IMR-90 (cell line): ENCODE measurements around the gene GPATCH2.

Experiments used
- BHLHE40 ChIP-seq: fragments of 150-350 bp; IDR thresholded peaks from 2 replicates; pipeline ENCODE4 v1.6.1; 2016; ENCODE audit warnings: mild to moderate bottlenecking, low read depth, low read length
- CEBPB ChIP-seq: IDR thresholded peaks from 2 replicates; pipeline ENCODE4 v1.6.1; 2012; ENCODE audit warnings: low read depth, low read length, improper control_type of control experiment
- CHD1 ChIP-seq: IDR thresholded peaks from 2 replicates; pipeline ENCODE4 v1.6.1; 2012; ENCODE audit warnings: low read depth, low read length, improper control_type of control experiment
- FOS ChIP-seq: fragments of 150-350 bp; IDR thresholded peaks from 2 replicates; pipeline ENCODE4 v1.6.1; 2016; ENCODE audit warnings: low read depth, low read length
- MAFK ChIP-seq: IDR thresholded peaks from 2 replicates; pipeline ENCODE4 v1.6.1; 2012; ENCODE audit warnings: low read depth, low read length, improper control_type of control experiment
- MAZ ChIP-seq: IDR thresholded peaks from 2 replicates; pipeline ENCODE4 v1.6.1; 2012; ENCODE audit warnings: low read depth, mild to moderate bottlenecking, low read length, improper control_type of control experiment, moderate library complexity, borderline replicate concordance
- MXI1 ChIP-seq: IDR thresholded peaks from 2 replicates; pipeline ENCODE4 v1.6.1; 2012; ENCODE audit warnings: low read depth, mild to moderate bottlenecking, low read length, moderate library complexity, borderline replicate concordance
- NFE2L2 ChIP-seq: fragments of 150-350 bp; IDR thresholded peaks from 2 replicates; pipeline ENCODE4 v1.6.1; 2016; ENCODE audit warnings: low read depth, mild to moderate bottlenecking, low read length
- POLR2A ChIP-seq: IDR thresholded peaks from 2 replicates; pipeline ENCODE4 v1.6.1; 2012; ENCODE audit warnings: mild to moderate bottlenecking, low read depth, low read length
- RFX5 ChIP-seq: IDR thresholded peaks from 2 replicates; pipeline ENCODE4 v1.8.0; 2012; ENCODE audit warnings: low read depth, mild to moderate bottlenecking, low read length, moderate library complexity
- TF ChIP-seq, protein P1 (sequence below): conservative IDR thresholded peaks from 2 replicates; pipeline ENCODE4 v1.5.1; 2012; ENCODE audit warnings: mild to moderate bottlenecking, low read depth, low read length, improper control_type of control experiment
- TF ChIP-seq, protein P2 (sequence below): fragments of 150-350 bp; IDR thresholded peaks from 2 replicates; pipeline ENCODE4 v1.6.1; 2017; ENCODE audit warnings: mild to moderate bottlenecking, antibody characterized with exemption, low read length, low read depth

DNA sequence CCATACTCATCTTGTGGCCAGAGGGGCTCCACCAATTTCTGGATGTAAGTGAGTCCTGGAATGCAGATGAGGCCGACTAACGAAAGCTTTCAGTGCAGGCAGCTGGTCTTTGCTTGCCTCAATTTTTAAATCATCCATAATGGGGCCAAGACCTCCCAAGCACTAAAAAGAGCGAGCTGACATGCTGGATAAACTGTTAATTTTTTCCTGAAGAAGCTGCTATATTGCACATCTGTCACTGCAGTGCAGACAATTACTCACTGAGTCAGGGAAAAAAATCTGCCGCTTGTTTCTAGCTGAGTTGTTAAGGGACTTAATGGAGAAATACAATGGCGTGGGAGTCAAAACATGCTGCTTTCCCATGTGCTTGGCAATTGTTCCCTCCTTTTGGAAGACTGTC is 205.5 kb downstream of the GPATCH2 start:
- TF ChIP-seq MAFK, result no peak
- TF ChIP-seq, protein P1, sequence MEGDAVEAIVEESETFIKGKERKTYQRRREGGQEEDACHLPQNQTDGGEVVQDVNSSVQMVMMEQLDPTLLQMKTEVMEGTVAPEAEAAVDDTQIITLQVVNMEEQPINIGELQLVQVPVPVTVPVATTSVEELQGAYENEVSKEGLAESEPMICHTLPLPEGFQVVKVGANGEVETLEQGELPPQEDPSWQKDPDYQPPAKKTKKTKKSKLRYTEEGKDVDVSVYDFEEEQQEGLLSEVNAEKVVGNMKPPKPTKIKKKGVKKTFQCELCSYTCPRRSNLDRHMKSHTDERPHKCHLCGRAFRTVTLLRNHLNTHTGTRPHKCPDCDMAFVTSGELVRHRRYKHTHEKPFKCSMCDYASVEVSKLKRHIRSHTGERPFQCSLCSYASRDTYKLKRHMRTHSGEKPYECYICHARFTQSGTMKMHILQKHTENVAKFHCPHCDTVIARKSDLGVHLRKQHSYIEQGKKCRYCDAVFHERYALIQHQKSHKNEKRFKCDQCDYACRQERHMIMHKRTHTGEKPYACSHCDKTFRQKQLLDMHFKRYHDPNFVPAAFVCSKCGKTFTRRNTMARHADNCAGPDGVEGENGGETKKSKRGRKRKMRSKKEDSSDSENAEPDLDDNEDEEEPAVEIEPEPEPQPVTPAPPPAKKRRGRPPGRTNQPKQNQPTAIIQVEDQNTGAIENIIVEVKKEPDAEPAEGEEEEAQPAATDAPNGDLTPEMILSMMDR, result no peak
- no peak for TF ChIP-seq POLR2A
- TF ChIP-seq CEBPB, result no peak
- no peak for TF ChIP-seq MAZ
- TF ChIP-seq RFX5, result no peak
- TF ChIP-seq FOS, result no peak
- TF ChIP-seq NFE2L2, result no peak
- TF ChIP-seq, protein P2, sequence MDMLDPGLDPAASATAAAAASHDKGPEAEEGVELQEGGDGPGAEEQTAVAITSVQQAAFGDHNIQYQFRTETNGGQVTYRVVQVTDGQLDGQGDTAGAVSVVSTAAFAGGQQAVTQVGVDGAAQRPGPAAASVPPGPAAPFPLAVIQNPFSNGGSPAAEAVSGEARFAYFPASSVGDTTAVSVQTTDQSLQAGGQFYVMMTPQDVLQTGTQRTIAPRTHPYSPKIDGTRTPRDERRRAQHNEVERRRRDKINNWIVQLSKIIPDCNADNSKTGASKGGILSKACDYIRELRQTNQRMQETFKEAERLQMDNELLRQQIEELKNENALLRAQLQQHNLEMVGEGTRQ, result no peak
- TF ChIP-seq CHD1, result no peak
- TF ChIP-seq BHLHE40, result no peak
- no peak for TF ChIP-seq MXI1
